C4-2B (cell line): ENCODE data around the gene APRT.

ENCODE experiments used
- CTCF ChIP-seq: fragments of 450-650 bp; conservative IDR thresholded peaks from 2 replicates; pipeline ENCODE4 v1.5.1; 2017; ENCODE audit warnings: mild to moderate bottlenecking
- ZFX ChIP-seq: fragments of 450-650 bp; IDR thresholded peaks from 2 replicates; pipeline ENCODE4 v1.6.1; 2017

- no peak for TF ChIP-seq CTCF
- no peak for TF ChIP-seq ZFX
Observed at GRCh38 chr16:88842806-88843205, 31.1 kb upstream of the APRT start.
